ENCODE results near the gene TGFBR2.

DNA sequence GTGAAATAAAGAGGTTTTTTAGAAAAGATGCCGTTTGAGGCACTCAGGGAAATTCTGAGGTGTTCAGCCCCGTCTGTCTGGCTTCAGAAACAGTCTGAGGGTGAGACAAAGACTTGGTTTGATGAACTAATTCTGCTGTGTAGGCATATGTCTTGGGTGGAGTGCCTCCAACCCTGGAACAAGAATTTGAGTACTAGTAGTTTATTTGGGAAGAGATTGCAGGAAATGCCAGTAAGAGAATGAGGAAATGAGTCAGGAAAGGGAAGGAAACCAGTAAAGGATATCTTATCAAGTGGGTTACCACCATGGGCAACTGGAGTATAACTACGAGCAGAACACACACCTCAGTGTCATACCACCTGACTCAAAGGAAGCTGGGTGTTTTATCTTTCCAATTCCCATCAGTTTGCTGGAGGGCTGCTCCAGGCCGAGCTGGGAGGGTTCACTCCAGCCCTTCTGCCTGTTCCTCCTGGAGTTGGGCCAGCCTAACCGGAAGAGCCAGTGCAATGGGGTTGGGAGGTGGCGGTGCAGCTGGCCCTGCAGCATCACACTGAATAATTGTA is 75.3 kb downstream of the TGFBR2 start:
- TF ChIP-seq CTCF (IDR thresholded peaks at IDR 0.05) (no peak), POLR2A (IDR thresholded peaks at IDR 0.05) (no peak)
